Measurements from ENCODE around the gene FBLN1. TPM values are rescaled to one million over a fixed set of nuclear protein-coding genes. Genes with fewer than 3 reads are reported as not detected.

The FBLN1 gene
- total and polyA plus RNA-seq, 2 donors (not counting 1 experiment from before 2014, with no cell fraction given) = not detected

GRCh38 chr22:45594123-45594941 lies 91.6 kb downstream of the FBLN1 start:
- 92% methylated on average over 4 of the region's 8 CpGs for WGBS (ENCODE audit: insufficient coverage)
- no peaks in the 10 kb centered on the region for H4K20me1 ChIP-seq (ENCODE audit: control insufficient read depth, insufficient read depth, low read length, poor library complexity, severe bottlenecking)
- DNase-seq = no peak
- intact Hi-C loops (cut with micrococcal nuclease) = no loop called here
- H3K27ac ChIP-seq (ENCODE audit: low read length in 2 of 2) = no peak overlapping the region
- H3K4me2 ChIP-seq (replicated peaks; ENCODE audit: low read depth, low read length, poor library complexity, severe bottlenecking) = no peak overlapping the region
- peaks cover 11% of the 10 kb centered on the region for H3K27me3 Mint-ChIP-seq
- ChIA-PET POLR2A (no interaction called here), CTCF (interaction anchor here (1.1 kb wide), 1 partner anchor 16 kb away, joined by 3 read pairs; no protein-coding TSS in a partner anchor)
- H3K27ac Mint-ChIP-seq = no peak overlapping the region
- H3K27me3 ChIP-seq (replicated peaks in 1 of 4; ENCODE audit: control extremely low read depth in 1 of 4, control insufficient read depth in 3 of 4, insufficient read depth in 4 of 4, low read length in 3 of 4) = peaks cover 0 to 3% (median 0%) of the 10 kb centered on the region in 4 experiments
- H3K79me2 ChIP-seq (ENCODE audit: control insufficient read depth, insufficient read depth, low read length) = no peaks in the 10 kb centered on the region
- no peak overlapping the region for H3K4me3 Mint-ChIP-seq
- no peak overlapping the region for H2AFZ ChIP-seq (ENCODE audit: insufficient read depth, low read depth, low read length, poor library complexity, severe bottlenecking)
- H3K36me3 ChIP-seq (replicated peaks in 1 of 2; ENCODE audit: control extremely low read depth in 1 of 2, control insufficient read depth in 1 of 2, extremely low read depth in 1 of 2, insufficient read depth in 2 of 2, low read length in 1 of 2) = no peaks in the 10 kb centered on the region
- H3K9ac ChIP-seq (ENCODE audit: low read length) = no peak overlapping the region
- H3K9me3 Mint-ChIP-seq (ENCODE audit: insufficient read depth) = no peaks in the 10 kb centered on the region
- H3K9me3 ChIP-seq (ENCODE audit: control extremely low read depth in 1 of 3, control insufficient read depth in 2 of 3, insufficient read depth in 1 of 3, low read length in 2 of 3) = no peaks in the 10 kb centered on the region
- no peak for TF ChIP-seq EZH2 (IDR thresholded peaks at IDR 0.05; ENCODE audit: borderline replicate concordance, insufficient read depth, low read depth, low read length, poor library complexity, severe bottlenecking)
- TF ChIP-seq, protein P1, sequence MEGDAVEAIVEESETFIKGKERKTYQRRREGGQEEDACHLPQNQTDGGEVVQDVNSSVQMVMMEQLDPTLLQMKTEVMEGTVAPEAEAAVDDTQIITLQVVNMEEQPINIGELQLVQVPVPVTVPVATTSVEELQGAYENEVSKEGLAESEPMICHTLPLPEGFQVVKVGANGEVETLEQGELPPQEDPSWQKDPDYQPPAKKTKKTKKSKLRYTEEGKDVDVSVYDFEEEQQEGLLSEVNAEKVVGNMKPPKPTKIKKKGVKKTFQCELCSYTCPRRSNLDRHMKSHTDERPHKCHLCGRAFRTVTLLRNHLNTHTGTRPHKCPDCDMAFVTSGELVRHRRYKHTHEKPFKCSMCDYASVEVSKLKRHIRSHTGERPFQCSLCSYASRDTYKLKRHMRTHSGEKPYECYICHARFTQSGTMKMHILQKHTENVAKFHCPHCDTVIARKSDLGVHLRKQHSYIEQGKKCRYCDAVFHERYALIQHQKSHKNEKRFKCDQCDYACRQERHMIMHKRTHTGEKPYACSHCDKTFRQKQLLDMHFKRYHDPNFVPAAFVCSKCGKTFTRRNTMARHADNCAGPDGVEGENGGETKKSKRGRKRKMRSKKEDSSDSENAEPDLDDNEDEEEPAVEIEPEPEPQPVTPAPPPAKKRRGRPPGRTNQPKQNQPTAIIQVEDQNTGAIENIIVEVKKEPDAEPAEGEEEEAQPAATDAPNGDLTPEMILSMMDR (IDR thresholded peaks at IDR 0.05) = no peak
- H3K4me3 ChIP-seq (ENCODE audit: control extremely low read depth in 1 of 5, extremely low read depth in 1 of 5, insufficient read depth in 1 of 5, low read depth in 2 of 5, low read length in 4 of 5) = no peak overlapping the region
- ATAC-seq (ENCODE audit: low read depth) = no peak
- no peaks in the 10 kb centered on the region for H3K4me1 Mint-ChIP-seq
- no peaks in the 10 kb centered on the region for H3K4me1 ChIP-seq (ENCODE audit: control insufficient read depth in 2 of 2, insufficient read depth in 2 of 2, low read length in 2 of 2)

- H3K27me3 ChIP-seq (replicated peaks in 1 of 4; ENCODE audit: control extremely low read depth in 1 of 4, control insufficient read depth in 3 of 4, insufficient read depth in 4 of 4, low read length in 3 of 4) = peaks cover 0 to 3% (median 1%) of the 10 kb centered on the region in 4 experiments
- intact Hi-C loops (cut with micrococcal nuclease) = no loop called here
- H3K4me1 ChIP-seq (ENCODE audit: control insufficient read depth in 2 of 2, insufficient read depth in 2 of 2, low read length in 2 of 2) = no peaks in the 10 kb centered on the region
- no peak overlapping the region for H3K4me3 ChIP-seq (ENCODE audit: control extremely low read depth in 1 of 5, extremely low read depth in 1 of 5, insufficient read depth in 1 of 5, low read depth in 2 of 5, low read length in 4 of 5)
- no peak for ATAC-seq (ENCODE audit: low read depth)
- H3K4me3 Mint-ChIP-seq = no peak overlapping the region
- no peaks in the 10 kb centered on the region for H3K79me2 ChIP-seq (ENCODE audit: control insufficient read depth, insufficient read depth, low read length)
- no peak overlapping the region for H3K9ac ChIP-seq (ENCODE audit: low read length)
- CTCF ChIA-PET = no interaction called here
- TF ChIP-seq EZH2 (IDR thresholded peaks at IDR 0.05; ENCODE audit: borderline replicate concordance, insufficient read depth, low read depth, low read length, poor library complexity, severe bottlenecking) = no peak
- TF ChIP-seq, protein P1 (IDR thresholded peaks at IDR 0.05) = no peak
- no peaks in the 10 kb centered on the region for H3K4me1 Mint-ChIP-seq
- POLR2A ChIA-PET = no interaction called here
- H4K20me1 ChIP-seq (ENCODE audit: control insufficient read depth, insufficient read depth, low read length, poor library complexity, severe bottlenecking) = no peaks in the 10 kb centered on the region
- no peak overlapping the region for H2AFZ ChIP-seq (ENCODE audit: insufficient read depth, low read depth, low read length, poor library complexity, severe bottlenecking)
- no peaks in the 10 kb centered on the region for H3K9me3 ChIP-seq (ENCODE audit: control extremely low read depth in 1 of 3, control insufficient read depth in 2 of 3, insufficient read depth in 1 of 3, low read length in 2 of 3)
- 91% methylated on average over 20 of the region's 20 CpGs for WGBS (ENCODE audit: insufficient coverage)
- no peaks in the 10 kb centered on the region for H3K9me3 Mint-ChIP-seq (ENCODE audit: insufficient read depth)
- H3K36me3 ChIP-seq (replicated peaks in 1 of 2; ENCODE audit: control extremely low read depth in 1 of 2, control insufficient read depth in 1 of 2, extremely low read depth in 1 of 2, insufficient read depth in 2 of 2, low read length in 1 of 2) = no peaks in the 10 kb centered on the region
- H3K27ac ChIP-seq (ENCODE audit: low read length in 2 of 2) = no peak overlapping the region
- H3K4me2 ChIP-seq (replicated peaks; ENCODE audit: low read depth, low read length, poor library complexity, severe bottlenecking) = no peak overlapping the region
- H3K27ac Mint-ChIP-seq = no peak overlapping the region
- no peak for DNase-seq
- peaks cover 19% of the 10 kb centered on the region for H3K27me3 Mint-ChIP-seq
These were observed 94.9 kb downstream of the FBLN1 start for GRCh38 chr22:45597460-45598192.

All from B cell (primary cell).